GM12878 (cell line): ENCODE data around the gene ZFAND2B. TPM values are rescaled to one million over a fixed set of nuclear protein-coding genes. Genes with fewer than 3 reads are reported as not detected.

Experiments
- ATAC-seq: fragments of 200-7000 bp; cut with Tn5 transposase; 3 replicates; pipeline ENCODE4 v1.9.1; 2020; ENCODE audit warnings: mild to moderate bottlenecking, moderate library complexity
- BruUV-seq: library from RNA; stranded (reverse); fragments of 400-500 nt; replicated peaks from 2 replicates; lab custom pipeline; 2021; lab: Mats Ljungman, UMichigan
- CTCF ChIA-PET: fragments of 300-600 bp; sonication (Branson Sonifier 250); formaldehyde crosslinking; extraction: SDS; loops from one replicate; lab custom pipeline; 2021; ENCODE audit warnings: inconsistent platforms; lab: Yijun Ruan, JAX
- POLR2A ChIA-PET: fragments of 350-600 bp; formaldehyde crosslinking; extraction: SDS; loops from one replicate; lab custom pipeline; 2021; ENCODE audit warnings: inconsistent platforms; lab: Charles Lee
- RAD21 ChIA-PET: fragments of 300-600 bp; sonication (Branson Sonifier 250); formaldehyde crosslinking; loops from one replicate; lab custom pipeline; 2023; ENCODE audit warnings: antibody characterized with exemption; ENCODE audit not compliant: unreplicated experiment; lab: Charles Lee
- SMC1A ChIA-PET: fragments of 300-600 bp; sonication (Branson Sonifier 250); formaldehyde crosslinking; loops from one replicate; lab custom pipeline; 2023; ENCODE audit not compliant: unreplicated experiment, uncharacterized antibody; lab: Charles Lee
- DNase-seq: peaks from one replicate; pipeline ENCODE4 v3.0.0-alpha.2; 2011; ENCODE audit warnings: low read depth, low spot score
- FAIRE-seq: peaks from 3 replicates; lab custom pipeline; 2011; peaks lifted over from hg19 to GRCh38; lab: Jason Lieb, UNC
- H2AFZ ChIP-seq: 2 replicates; pipeline ENCODE4 v1.6.0; 2011; ENCODE audit warnings: low read depth, low read length, control low read depth; ENCODE audit not compliant: control insufficient read depth
- H3K27ac ChIP-seq: 2 replicates; pipeline ENCODE4 v1.5.1; 2011; ENCODE audit warnings: control low read depth; ENCODE audit not compliant: control insufficient read depth, insufficient read depth
- H3K27me3 ChIP-seq, 2 experiments: replicated peaks in 1 of 2; 2 replicates each; pipeline versions ENCODE4 v1.6.0 to v1.6.1; 2011; ENCODE audit warnings: low read length in 1 of 2; ENCODE audit not compliant: control insufficient read depth in 2 of 2, insufficient read depth in 2 of 2
- H3K36me3 ChIP-seq, 2 experiments: 2 replicates each; pipeline ENCODE4 v1.5.1; 2011; ENCODE audit warnings: low read length in 1 of 2; ENCODE audit not compliant: control insufficient read depth in 2 of 2, insufficient read depth in 2 of 2
- H3K4me1 ChIP-seq: 2 replicates; pipeline ENCODE4 v1.6.1; 2011; ENCODE audit warnings: mild to moderate bottlenecking, low read length, moderate library complexity, mixed read lengths; ENCODE audit not compliant: control insufficient read depth, insufficient read depth
- H3K4me2 ChIP-seq: 2 replicates; pipeline ENCODE4 v1.6.0; 2011; ENCODE audit warnings: control low read depth; ENCODE audit not compliant: control insufficient read depth, insufficient read depth
- H3K4me3 ChIP-seq: fragments of 200-600 bp; sonication (generic); 2 replicates; pipeline ENCODE4 v1.5.1; 2016
- H3K79me2 ChIP-seq: 2 replicates; pipeline ENCODE4 v1.6.0; 2011; ENCODE audit warnings: low read length; ENCODE audit not compliant: control insufficient read depth, insufficient read depth
- H3K9ac ChIP-seq: 2 replicates; pipeline ENCODE4 v1.8.0; 2011; ENCODE audit warnings: low read length, control low read depth, mixed read lengths; ENCODE audit not compliant: control insufficient read depth, insufficient read depth
- H3K9me3 ChIP-seq: replicated peaks from 3 replicates; pipeline ENCODE4 v1.5.1; 2011; ENCODE audit warnings: mild to moderate bottlenecking, low read length; ENCODE audit not compliant: control insufficient read depth, insufficient read depth
- H4K20me1 ChIP-seq: 2 replicates; pipeline ENCODE4 v1.6.0; 2011; ENCODE audit not compliant: control insufficient read depth, insufficient read depth
- BRCA1 ChIP-seq: IDR thresholded peaks from 2 replicates; pipeline ENCODE4 v1.6.1; 2011; ENCODE audit warnings: low read depth, low read length, improper control_type of control experiment
- CHD1 ChIP-seq: IDR thresholded peaks from 2 replicates; pipeline ENCODE4 v1.6.1; 2012; ENCODE audit warnings: low read depth, low read length, improper control_type of control experiment
- JUNB ChIP-seq: IDR thresholded peaks from 2 replicates; pipeline ENCODE4 v1.6.1; 2016; ENCODE audit warnings: antibody characterized with exemption, mild to moderate bottlenecking
- MYB ChIP-seq: fragments of 150-350 bp; IDR thresholded peaks from 2 replicates; pipeline ENCODE4 v1.6.1; 2014; ENCODE audit warnings: mild to moderate bottlenecking, low read depth, low read length, borderline replicate concordance
- POLR2AphosphoS5 ChIP-seq: IDR thresholded peaks from 2 replicates; pipeline ENCODE4 v1.6.1; 2011; ENCODE audit warnings: mild to moderate bottlenecking, low read length, inconsistent platforms
- SIN3A ChIP-seq: IDR thresholded peaks from 2 replicates; pipeline ENCODE4 v1.6.1; 2012; ENCODE audit warnings: low read depth, low read length, improper control_type of control experiment
- SMAD1 ChIP-seq: fragments of 450-650 bp; IDR thresholded peaks from 2 replicates; pipeline ENCODE4 v1.6.1; 2018; ENCODE audit warnings: mild to moderate bottlenecking, low read depth; ENCODE audit not compliant: partially characterized antibody
- TARDBP ChIP-seq: IDR thresholded peaks from 2 replicates; pipeline ENCODE4 v1.6.1; 2016; ENCODE audit warnings: borderline replicate concordance
- ZNF274 ChIP-seq: IDR thresholded peaks from one replicate; pipeline ENCODE4 v1.8.0; 2011; ENCODE audit not compliant: insufficient read length, insufficient read depth
- ZZZ3 ChIP-seq: IDR thresholded peaks from 2 replicates; pipeline ENCODE4 v1.6.1; 2011; ENCODE audit warnings: low read depth; ENCODE audit not compliant: control insufficient read depth, insufficient read length
- WGBS: methylation state at CpG from one replicate; pipeline ENCODE4 v1.1.6; 2016; ENCODE audit warnings: low lambda C conversion rate; ENCODE audit not compliant: insufficient replicate concordance, insufficient coverage; ENCODE audit errors: missing lambda C conversion rate; 5-methylcytosine and 5-hydroxymethylcytosine counted together
- in situ Hi-C: fragments of 300-500 bp; cut with MboI; formaldehyde crosslinking; loops from 9 replicates; pipeline ENCODE4 v1.14.3; 2018; ENCODE audit warnings: mixed read lengths
- intact Hi-C: fragments of 100-400 bp; cut with micrococcal nuclease; formaldehyde crosslinking; loops from one replicate; pipeline ENCODE4 v1.14.2; 2022; ENCODE audit not compliant: unreplicated experiment
- polyA plus RNA-seq, 11 experiments: library from polyadenylated mRNA; depleted of rRNA in 4 of 11; unstranded in 6 of 11; stranded (reverse) in 5 of 11; fragments of >200 nt; fragmentation: Nextera tagmentation in 4 of 11; fragmentation: Illumina TruSeq in 1 of 11; extraction: Ambion mirVana in 4 of 11; extraction: Trizol in 1 of 11; gene quantifications; 1 replicate in 1 of 11; 2 replicates in 10 of 11; pipeline versions ENCODE4 v1.2.1 to v1.2.3, GENCODE V29; 2011 to 2016; ENCODE audit warnings: inconsistent platforms in 2 of 11, missing spikeins in 2 of 11, low read depth in 1 of 11
- total RNA-seq, 4 experiments: library from RNA; depleted of rRNA in 3 of 4; stranded (reverse); fragments of >200 nt in 3 of 4; fragmentation: Illumina TruSeq in 1 of 4; extraction: Trizol in 1 of 4; gene quantifications; 2 replicates each; pipeline versions ENCODE4 v1.2.1 to v1.2.3, GENCODE V29; 2013 to 2021
- TF ChIP-seq, protein P1 (sequence below): fragments of 450-650 bp; IDR thresholded peaks from 2 replicates; pipeline ENCODE4 v1.6.1; 2016; ENCODE audit warnings: mild to moderate bottlenecking, moderate library complexity, borderline replicate concordance
- TF ChIP-seq, protein P2 (sequence below): fragments of 450-650 bp; IDR thresholded peaks from 2 replicates; pipeline ENCODE4 v1.6.1; 2018; ENCODE audit warnings: borderline replicate concordance, mild to moderate bottlenecking; ENCODE audit not compliant: partially characterized antibody

ZFAND2B gene
- total and polyA plus RNA-seq, 10 of the 15 experiments (the other 5 are each of a cell fraction or from before 2014, with no cell fraction given), result 5.4 to 28.1 (median 22.4) TPM

DNA sequence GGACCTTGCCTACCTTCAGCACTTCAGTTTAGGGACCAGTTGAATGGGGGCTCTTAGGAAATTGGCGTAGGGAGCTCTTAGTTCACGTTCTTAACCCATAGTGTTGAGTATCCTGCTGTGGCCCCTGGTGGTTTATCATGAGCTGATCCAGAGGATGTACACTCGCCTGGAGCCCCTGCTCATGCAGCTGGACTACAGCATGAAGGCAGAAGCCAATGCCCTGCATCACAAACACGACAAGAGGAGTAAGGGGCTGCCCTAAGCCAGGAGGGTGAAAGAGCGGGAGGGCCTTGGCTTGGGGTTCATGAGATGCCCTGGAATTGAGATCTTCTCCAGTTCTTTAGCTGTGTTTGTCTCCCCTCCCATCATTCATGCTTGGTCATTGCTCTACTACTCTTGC, 25.6 kb upstream of the ZFAND2B start:
- intact Hi-C loops (no loop called here), in situ Hi-C loops (no loop called here)
- FAIRE-seq (no peak), DNase-seq (no peak), ATAC-seq (no peak)
- TF ChIP-seq MYB (no peak), POLR2AphosphoS5 (no peak), ZZZ3 (no peak), CHD1 (no peak), TARDBP (no peak), SIN3A (no peak), SMAD1 (no peak)
- H3K36me3 ChIP-seq, result peaks cover 6 to 10% of the 10 kb centered on the region in 2 experiments; a peak in 3 of 4 replicates
- no peaks in the 10 kb centered on the region for H3K27me3 ChIP-seq
- no peak overlapping the region for H3K4me2 ChIP-seq
- BruUV-seq, result no TSS peak
- peaks cover 10% of the 10 kb centered on the region for H3K4me1 ChIP-seq
- ChIA-PET CTCF (interaction anchor here (1.0 to 2.0 kb wide), 4 partner anchors 11 to 114 kb away, joined by 3 to 4 read pairs (median 4); no protein-coding TSS in a partner anchor), POLR2A (interaction anchor here (1.0 to 2.5 kb wide), 4 partner anchors 12 to 119 kb away, joined by 4 to 8 read pairs (median 6); partner anchors contain the start of gene ZFAND2B), SMC1A (interaction anchor here (1.1 to 1.5 kb wide), 2 partner anchors 12 to 25 kb away, joined by 3 read pairs; partner anchors contain the start of gene ZFAND2B), RAD21 (no interaction called here)
- H3K79me2 ChIP-seq, result peaks cover 26% of the 10 kb centered on the region
- H3K9me3 ChIP-seq, result no peaks in the 10 kb centered on the region
- no peak overlapping the region for H3K9ac ChIP-seq
- no peak overlapping the region for H3K27ac ChIP-seq
- WGBS, result 99% methylated on average over 5 of the region's 5 CpGs
- H2AFZ ChIP-seq, result no peak overlapping the region
- no peaks in the 10 kb centered on the region for H4K20me1 ChIP-seq
- no peak overlapping the region for H3K4me3 ChIP-seq

DNA sequence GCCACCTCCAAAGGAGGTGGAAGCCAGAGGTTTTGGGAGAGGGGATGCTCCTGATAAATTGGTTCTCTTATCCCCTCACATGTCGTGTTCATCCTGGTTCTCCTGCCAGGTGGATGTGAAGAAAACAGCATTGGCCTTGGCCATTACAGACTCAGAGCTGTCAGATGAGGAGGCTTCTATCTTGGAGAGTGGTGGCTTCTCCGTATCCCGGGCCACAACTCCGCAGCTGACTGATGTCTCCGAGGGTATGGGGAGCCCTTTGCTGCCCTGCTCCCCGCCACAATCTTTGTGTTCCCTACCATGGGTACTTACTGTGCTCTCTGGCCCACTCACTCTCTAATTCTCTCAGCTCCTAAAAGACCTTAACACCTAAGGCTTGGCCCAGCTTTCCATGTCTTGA, 25.1 kb upstream of the ZFAND2B start:
- no peak for FAIRE-seq
- no peak for ATAC-seq
- intact Hi-C loops, result no loop called here
- TF ChIP-seq, protein P1, sequence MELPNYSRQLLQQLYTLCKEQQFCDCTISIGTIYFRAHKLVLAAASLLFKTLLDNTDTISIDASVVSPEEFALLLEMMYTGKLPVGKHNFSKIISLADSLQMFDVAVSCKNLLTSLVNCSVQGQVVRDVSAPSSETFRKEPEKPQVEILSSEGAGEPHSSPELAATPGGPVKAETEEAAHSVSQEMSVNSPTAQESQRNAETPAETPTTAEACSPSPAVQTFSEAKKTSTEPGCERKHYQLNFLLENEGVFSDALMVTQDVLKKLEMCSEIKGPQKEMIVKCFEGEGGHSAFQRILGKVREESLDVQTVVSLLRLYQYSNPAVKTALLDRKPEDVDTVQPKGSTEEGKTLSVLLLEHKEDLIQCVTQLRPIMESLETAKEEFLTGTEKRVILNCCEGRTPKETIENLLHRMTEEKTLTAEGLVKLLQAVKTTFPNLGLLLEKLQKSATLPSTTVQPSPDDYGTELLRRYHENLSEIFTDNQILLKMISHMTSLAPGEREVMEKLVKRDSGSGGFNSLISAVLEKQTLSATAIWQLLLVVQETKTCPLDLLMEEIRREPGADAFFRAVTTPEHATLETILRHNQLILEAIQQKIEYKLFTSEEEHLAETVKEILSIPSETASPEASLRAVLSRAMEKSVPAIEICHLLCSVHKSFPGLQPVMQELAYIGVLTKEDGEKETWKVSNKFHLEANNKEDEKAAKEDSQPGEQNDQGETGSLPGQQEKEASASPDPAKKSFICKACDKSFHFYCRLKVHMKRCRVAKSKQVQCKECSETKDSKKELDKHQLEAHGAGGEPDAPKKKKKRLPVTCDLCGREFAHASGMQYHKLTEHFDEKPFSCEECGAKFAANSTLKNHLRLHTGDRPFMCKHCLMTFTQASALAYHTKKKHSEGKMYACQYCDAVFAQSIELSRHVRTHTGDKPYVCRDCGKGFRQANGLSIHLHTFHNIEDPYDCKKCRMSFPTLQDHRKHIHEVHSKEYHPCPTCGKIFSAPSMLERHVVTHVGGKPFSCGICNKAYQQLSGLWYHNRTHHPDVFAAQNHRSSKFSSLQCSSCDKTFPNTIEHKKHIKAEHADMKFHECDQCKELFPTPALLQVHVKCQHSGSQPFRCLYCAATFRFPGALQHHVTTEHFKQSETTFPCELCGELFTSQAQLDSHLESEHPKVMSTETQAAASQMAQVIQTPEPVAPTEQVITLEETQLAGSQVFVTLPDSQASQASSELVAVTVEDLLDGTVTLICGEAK, result no peak
- TF ChIP-seq, protein P2, sequence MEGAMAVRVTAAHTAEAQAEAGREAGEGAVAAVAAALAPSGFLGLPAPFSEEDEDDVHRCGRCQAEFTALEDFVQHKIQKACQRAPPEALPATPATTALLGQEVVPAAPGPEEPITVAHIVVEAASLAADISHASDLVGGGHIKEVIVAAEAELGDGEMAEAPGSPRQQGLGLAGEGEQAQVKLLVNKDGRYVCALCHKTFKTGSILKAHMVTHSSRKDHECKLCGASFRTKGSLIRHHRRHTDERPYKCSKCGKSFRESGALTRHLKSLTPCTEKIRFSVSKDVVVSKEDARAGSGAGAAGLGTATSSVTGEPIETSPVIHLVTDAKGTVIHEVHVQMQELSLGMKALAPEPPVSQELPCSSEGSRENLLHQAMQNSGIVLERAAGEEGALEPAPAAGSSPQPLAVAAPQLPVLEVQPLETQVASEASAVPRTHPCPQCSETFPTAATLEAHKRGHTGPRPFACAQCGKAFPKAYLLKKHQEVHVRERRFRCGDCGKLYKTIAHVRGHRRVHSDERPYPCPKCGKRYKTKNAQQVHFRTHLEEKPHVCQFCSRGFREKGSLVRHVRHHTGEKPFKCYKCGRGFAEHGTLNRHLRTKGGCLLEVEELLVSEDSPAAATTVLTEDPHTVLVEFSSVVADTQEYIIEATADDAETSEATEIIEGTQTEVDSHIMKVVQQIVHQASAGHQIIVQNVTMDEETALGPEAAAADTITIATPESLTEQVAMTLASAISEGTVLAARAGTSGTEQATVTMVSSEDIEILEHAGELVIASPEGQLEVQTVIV, result no peak
- TF ChIP-seq BRCA1 (no peak), JUNB (no peak), ZNF274 (no peak)

More for the DNA sequence above, 25.1 kb upstream of the ZFAND2B start:
- peaks cover 6 to 10% of the 10 kb centered on the region in 2 experiments; a peak in 3 of 4 replicates for H3K36me3 ChIP-seq
- no peak overlapping the region for H3K27ac ChIP-seq
- H3K4me3 ChIP-seq, result no peak overlapping the region
- ChIA-PET CTCF (interaction anchor here (0.7 to 2.0 kb wide), 6 partner anchors 10 to 113 kb away, joined by 3 to 4 read pairs (median 4); no protein-coding TSS in a partner anchor), POLR2A (interaction anchor here (0.9 to 2.5 kb wide), 5 partner anchors 11 to 118 kb away, joined by 4 to 8 read pairs (median 5); partner anchors contain the start of gene ZFAND2B), RAD21 (no interaction called here), SMC1A (interaction anchor here (0.9 to 1.5 kb wide), 2 partner anchors 12 to 95 kb away, joined by 3 read pairs; no protein-coding TSS in a partner anchor)
- no peaks in the 10 kb centered on the region for H3K27me3 ChIP-seq
- 94% methylated on average over 6 of the region's 6 CpGs for WGBS
- H2AFZ ChIP-seq, result no peak overlapping the region
- H3K4me1 ChIP-seq, result peaks cover 10% of the 10 kb centered on the region
- no TSS peak for BruUV-seq
- no peaks in the 10 kb centered on the region for H4K20me1 ChIP-seq
- H3K9me3 ChIP-seq, result no peaks in the 10 kb centered on the region
- DNase-seq, result no peak
- H3K79me2 ChIP-seq, result peaks cover 20% of the 10 kb centered on the region
- H3K9ac ChIP-seq, result no peak overlapping the region
- H3K4me2 ChIP-seq, result no peak overlapping the region
- in situ Hi-C loops, result no loop called here
